Kidney (tissue), 14 donors: ENCODE measurements around the gene FAM193A. TPM values are rescaled to one million over a fixed set of nuclear protein-coding genes. Genes with fewer than 3 reads are reported as not detected.

ENCODE experiments used
- DNase-seq, 5 donors: peaks; one replicate each; pipeline ENCODE4 v3.0.0-alpha.2; 2013 to 2020
- FAIRE-seq: peaks from 2 replicates; lab custom pipeline; 2012; peaks lifted over from hg19 to GRCh38; lab: Jason Lieb, UNC
- H3K27ac ChIP-seq, 2 donors: one replicate each; pipeline ENCODE4 v1.7.0; 2013; ENCODE audit warnings: low read depth in 2 of 2, low read length in 2 of 2, inconsistent platforms in 1 of 2
- H3K27me3 ChIP-seq: one replicate; pipeline ENCODE4 v1.7.1; 2013; ENCODE audit warnings: low read length, inconsistent platforms; ENCODE audit not compliant: control insufficient read depth, insufficient read depth
- H3K36me3 ChIP-seq, 3 donors: one replicate each; pipeline versions ENCODE4 v1.7.0 to v1.7.1; 2013; ENCODE audit warnings: low read length in 3 of 3, control low read depth in 1 of 3, inconsistent platforms in 1 of 3; ENCODE audit not compliant: insufficient read depth in 3 of 3, control insufficient read depth in 2 of 3
- H3K4me1 ChIP-seq, 3 donors: one replicate each; pipeline versions ENCODE4 v1.7.0 to v1.7.1; 2013; ENCODE audit warnings: low read length in 3 of 3, inconsistent platforms in 1 of 3, low read depth in 1 of 3; ENCODE audit not compliant: control insufficient read depth in 2 of 3, insufficient read depth in 2 of 3
- H3K4me3 ChIP-seq, 3 donors: one replicate each; pipeline versions ENCODE4 v1.7.0 to v1.8.1; 2013; ENCODE audit warnings: low read length in 3 of 3, control low read depth in 1 of 3, inconsistent platforms in 1 of 3
- H3K9ac ChIP-seq, 3 donors: one replicate each; pipeline versions ENCODE4 v1.7.0 to v1.7.1; 2013; ENCODE audit warnings: low read length in 3 of 3, control low read depth in 1 of 3, inconsistent platforms in 1 of 3
- H3K9me3 ChIP-seq, 3 donors: one replicate each; pipeline versions ENCODE4 v1.7.0 to v1.7.1; 2013; ENCODE audit warnings: low read length in 3 of 3, control low read depth in 1 of 3, inconsistent platforms in 1 of 3; ENCODE audit not compliant: control insufficient read depth in 2 of 3, insufficient read depth in 1 of 3
- CTCF ChIP-seq: IDR thresholded peaks from 3 replicates; pipeline ENCODE4 v1.5.1; 2012; ENCODE audit warnings: mild to moderate bottlenecking, moderate library complexity, borderline replicate concordance; ENCODE audit not compliant: insufficient read depth; ENCODE audit errors: extremely low read depth
- intact Hi-C: fragments of 100-400 bp; cut with DNase I; formaldehyde crosslinking; loops from one replicate; pipeline ENCODE4 v1.11.1; 2022
- polyA plus RNA-seq: library from polyadenylated mRNA; stranded (reverse); fragments of 350-450 nt; fragmentation: Illumina TruSeq; extraction: RNeasy Lipid Tissue Mini Kit (QIAGEN cat#74804); gene quantifications from one replicate; pipeline ENCODE4 v1.2.3, GENCODE V29; 2014; ENCODE audit warnings: low read depth, low replicate concordance; ENCODE audit not compliant: insufficient read depth
- total RNA-seq: library from RNA; stranded (reverse); fragmentation: NEBNext Ultra II Directional; extraction: Animal tissue kit (Norgen Biotek cat#: 25700); gene quantifications from one replicate; pipeline ENCODE4 v1.2.1, GENCODE V29; 2021
- donor health status: control.
- donor health status: control.
- donor health status: control.
- donor health status: control.
- donor health status: control.
- donor health status: DM: yes; HTN: yes; CAD: no.
- donor health status: Normal renal cell carcinoma (clear cell type).

Gene FAM193A
- total and polyA plus RNA-seq, 2 donors from 2014 or later = 6.3 to 29.3 TPM

DNA sequence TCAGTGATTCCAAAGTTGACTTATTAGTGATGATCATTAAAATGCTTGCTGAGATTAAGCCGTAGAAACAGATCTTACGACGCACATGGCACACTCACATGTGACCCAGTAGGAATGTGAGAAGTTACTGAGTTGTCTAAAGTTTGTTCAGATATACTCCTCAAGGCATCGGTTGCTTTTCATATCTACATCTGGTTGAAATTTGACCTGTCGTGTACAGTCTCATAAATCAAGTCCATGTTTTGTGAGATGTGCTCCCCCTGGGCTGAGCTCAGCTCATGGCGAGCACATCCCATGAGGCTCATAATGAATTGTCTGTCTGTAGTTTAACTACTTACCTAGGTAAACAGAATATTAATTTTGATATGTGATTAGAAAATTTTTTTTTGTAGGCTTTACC lies 152.7 kb downstream of the FAM193A start:
- Histone ChIP-seq H3K4me1 (peaks cover 0 to 2% (median 0%) of the 10 kb centered on the region in 3 donors), H3K27me3 (no peaks in the 10 kb centered on the region), H3K9me3 (no peaks in the 10 kb centered on the region), H3K4me3 (no peak overlapping the region), H3K27ac (no peak overlapping the region), H3K36me3 (peaks cover 5 to 62% (median 21%) of the 10 kb centered on the region in 3 donors), H3K9ac (no peak overlapping the region)
- DNase-seq (no peak), FAIRE-seq (no peak)
- TF ChIP-seq CTCF = no peak
- intact Hi-C loops = no loop called here

- Histone ChIP-seq H3K4me1 (peaks cover 0 to 2% (median 0%) of the 10 kb centered on the region in 3 donors), H3K9me3 (no peaks in the 10 kb centered on the region), H3K9ac (no peak overlapping the region), H3K27me3 (no peaks in the 10 kb centered on the region), H3K4me3 (no peak overlapping the region), H3K27ac (no peak overlapping the region), H3K36me3 (peaks cover 4 to 62% (median 24%) of the 10 kb centered on the region in 3 donors)
- DNase-seq = no peak
- intact Hi-C loops = no loop called here
- no peak for TF ChIP-seq CTCF
- FAIRE-seq = no peak
These were observed 153.6 kb downstream of the FAM193A start for GRCh38 chr4:2689825-2690700.

DNA sequence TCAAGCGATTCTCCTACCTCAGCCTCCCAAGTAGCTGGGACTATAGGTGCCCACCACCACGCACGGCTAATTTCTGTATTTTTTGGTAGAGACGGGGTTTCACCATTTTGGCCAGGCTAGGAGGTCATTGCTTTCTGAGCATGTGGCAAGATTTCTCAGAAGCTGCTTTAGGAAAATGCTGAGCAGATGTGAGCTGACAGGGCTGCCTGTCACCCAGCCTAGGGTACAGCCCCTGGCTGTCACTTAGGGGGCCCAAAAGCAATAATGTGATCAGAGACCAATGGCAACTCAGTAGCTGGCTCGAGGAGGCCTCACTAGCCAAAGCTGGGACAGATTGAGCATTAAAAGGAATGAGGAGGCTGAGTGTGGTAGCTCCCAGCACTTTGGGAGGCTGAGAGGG lies 154.9 kb downstream of the FAM193A start:
- Histone ChIP-seq H3K4me3 (no peak overlapping the region), H3K36me3 (peaks cover 7 to 60% (median 27%) of the 10 kb centered on the region in 3 donors), H3K9ac (no peak overlapping the region), H3K27ac (no peak overlapping the region), H3K9me3 (no peaks in the 10 kb centered on the region), H3K27me3 (no peaks in the 10 kb centered on the region), H3K4me1 (peaks cover 0 to 2% (median 0%) of the 10 kb centered on the region in 3 donors)
- TF ChIP-seq CTCF = no peak
- no peak for FAIRE-seq
- intact Hi-C loops = no loop called here
- DNase-seq = no peak
